GM19372 (cell line): Measurements from ENCODE around the gene KIF26A.

Experiments
- ATAC-seq: cut with Tn5 transposase; IDR thresholded peaks from one replicate; pipeline ENCODE4 v1.9.1; 2021; ENCODE audit warnings: mild to moderate bottlenecking, low read depth, moderate library complexity; ENCODE audit not compliant: unreplicated experiment

The KIF26A gene

DNA sequence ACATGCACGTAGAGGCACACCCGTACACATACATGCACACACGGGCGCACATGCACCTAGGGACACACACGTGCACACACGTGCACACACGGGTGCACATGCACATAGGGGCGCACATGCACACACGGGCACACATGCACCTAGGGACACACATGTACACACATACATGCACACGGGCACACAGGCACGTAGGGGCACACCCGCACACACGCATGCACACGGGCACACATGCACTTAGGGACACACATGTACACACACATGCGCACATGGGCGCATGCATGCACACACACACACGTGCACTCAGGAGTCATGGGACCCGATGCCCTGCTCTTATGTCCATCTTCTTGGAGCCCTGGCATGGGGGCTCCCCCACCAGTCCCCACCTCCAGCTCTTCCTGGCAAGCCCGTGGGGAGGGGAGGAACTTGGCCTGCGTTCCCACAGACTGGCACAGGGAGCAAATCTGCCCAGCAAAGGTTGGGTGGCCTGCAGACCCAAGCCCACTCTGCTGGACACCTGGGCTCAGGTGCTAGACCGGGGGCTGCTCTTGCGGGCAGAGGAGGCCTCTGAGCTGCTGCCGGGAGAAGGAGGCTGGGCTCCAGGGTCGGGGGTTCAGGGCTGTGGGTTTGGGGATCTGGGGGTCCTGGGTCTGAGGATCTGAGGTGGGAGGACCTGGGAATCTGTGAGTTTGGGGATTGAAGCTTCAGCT lies 51.4 kb downstream of the KIF26A start:
- no peak for ATAC-seq

DNA sequence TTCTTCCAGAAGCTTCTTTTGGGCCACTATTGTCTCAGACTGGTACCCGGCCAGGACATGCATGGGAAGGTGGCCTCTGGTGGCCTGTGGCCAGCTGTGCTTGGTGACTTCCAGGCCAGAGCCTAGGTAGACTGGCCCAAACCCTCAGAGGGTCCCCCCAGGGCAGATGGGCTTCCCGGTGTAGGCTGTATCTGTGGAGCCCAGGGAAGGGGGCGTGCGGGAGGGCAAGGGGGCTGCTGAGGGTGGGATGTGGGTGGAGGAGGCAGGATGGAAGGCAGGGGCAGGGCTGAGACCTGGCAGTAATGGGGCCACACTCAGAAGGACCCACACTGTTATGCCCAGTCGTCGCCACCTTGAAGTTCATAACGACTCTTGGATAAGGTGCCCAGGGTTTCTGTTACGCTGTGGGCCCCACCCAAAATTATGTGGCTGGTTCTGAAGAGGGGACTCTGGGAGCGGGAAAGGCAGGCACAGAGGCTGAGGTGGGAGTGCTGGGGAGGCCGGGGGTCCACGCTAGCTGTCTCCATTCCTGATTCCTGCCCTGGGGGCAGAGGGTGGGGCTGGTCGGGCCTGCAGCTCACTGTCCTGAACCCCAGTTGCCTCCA lies 52.1 kb downstream of the KIF26A start:
- ATAC-seq: no peak

DNA sequence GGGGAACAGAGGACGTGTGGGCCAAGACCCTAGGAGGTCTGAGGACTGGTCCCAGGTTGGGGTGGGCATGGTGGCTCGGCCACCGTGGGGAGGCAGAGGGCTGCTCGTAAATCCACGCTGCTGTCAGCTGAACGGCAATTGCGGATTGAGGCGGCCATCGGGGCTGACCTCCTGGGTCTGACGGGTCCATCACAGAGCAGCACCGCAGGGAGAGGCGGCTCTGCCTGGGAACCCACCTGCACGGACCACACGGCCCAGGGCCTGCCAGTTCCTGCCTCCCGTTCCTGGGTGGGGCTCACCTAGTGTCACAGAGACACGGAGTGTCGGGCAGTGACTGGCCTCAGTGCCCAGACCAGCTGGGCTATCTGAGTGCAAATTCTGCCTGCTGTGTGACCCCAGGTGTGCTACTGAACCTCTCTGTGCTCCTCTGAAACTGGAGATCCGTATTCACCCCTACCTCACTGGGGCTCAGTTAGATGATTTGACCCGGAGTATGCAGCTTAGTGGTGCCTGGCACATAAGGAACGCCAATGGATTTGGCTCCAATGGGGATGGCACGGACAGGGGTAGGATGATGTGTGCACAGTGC lies 53.1 kb downstream of the KIF26A start:
- no peak for ATAC-seq

DNA sequence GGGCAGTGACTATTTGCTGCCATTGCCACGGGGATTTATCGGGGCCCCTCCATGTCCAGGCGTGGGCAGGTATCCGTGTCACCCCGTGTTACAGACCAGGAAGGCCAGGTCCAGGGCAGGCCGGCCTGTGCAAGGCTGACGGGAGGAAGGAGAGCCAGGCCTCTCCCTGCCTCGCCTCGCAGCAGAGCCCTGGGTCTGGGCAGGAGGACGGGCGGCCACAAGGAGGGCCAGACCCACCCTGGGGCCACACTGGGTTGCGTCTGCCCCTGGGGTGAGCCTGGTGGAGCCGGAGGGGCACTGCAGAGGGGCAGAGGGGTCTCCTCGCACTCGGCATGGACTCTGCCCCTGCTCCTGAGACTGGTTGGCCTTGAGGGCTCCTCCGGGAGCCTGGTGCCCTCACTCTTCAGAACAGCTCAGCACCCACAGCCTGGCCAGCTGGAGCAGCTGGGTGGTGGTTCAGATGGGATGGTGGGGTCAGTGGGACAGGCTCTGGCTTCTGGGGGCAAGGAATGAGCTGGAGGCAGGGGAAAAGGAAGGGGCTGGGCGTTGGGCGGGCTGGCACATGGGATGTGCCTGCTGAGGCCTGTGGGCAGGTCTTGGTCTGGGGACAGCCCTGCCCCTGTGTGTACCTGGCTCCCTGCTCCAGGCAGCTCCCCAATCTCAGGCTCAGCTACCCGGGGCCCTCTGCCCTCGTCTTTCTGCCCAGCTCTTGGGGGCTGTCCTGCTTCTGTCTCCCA lies 53.9 kb downstream of the KIF26A start:
- no peak for ATAC-seq

DNA sequence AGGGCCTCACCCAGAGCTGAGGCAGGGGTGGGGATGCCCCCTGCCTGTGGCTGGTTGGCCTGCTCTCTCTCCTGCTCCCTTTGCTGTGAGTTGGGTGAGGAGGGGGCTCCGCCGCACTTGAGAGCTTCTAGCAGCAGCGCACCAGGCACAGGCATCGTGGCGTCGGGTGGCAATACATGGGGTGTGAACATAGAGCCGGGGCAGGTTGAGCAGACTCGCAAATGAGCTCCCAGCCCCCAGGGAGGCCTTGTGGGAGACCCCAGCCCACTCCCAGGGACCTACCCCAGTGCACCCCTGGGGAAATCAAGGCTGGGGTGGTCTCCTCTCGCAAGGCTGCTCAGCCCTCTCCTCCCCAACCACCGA lies 54.5 kb downstream of the KIF26A start:
- ATAC-seq: no peak

DNA sequence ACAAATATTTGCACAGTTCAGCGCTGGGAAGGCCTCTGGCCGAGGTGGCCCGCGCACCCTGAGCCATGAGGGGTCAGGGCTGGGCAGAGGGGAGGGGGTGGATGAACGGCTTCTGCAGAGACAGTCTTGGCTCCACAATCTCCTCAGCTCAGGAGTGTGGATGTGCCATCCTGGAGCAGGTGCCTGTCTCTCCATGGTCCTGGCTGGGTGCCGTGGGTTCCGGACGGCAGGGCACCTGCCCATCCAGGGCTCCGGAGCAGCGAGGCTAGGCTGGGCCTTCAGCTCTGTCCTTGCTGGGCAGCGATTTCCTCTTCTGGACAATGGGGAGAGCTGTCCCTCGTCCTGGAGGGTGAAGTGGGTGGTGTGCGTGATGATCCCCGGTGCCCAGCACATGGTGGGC lies 55.6 kb downstream of the KIF26A start:
- no peak for ATAC-seq

DNA sequence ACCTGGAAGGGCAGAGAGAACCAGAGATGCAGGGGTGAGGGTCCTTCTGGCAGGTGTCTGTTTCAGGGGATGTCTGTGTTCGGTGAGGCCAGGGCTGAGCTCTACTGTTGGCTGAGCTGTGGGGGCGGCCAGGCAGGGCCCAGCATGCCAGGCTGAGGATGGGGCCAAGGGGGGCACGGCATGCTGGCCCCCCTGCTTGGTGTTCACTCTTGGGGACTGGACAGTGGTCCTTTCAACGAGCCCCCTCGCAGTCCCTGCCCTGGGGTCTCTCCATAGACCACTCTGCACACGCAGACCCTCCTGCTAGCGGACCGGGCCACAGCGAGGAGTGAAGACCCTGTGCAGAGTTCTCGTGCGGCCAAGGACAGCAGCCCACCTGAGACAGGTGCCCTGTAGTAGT lies 56.3 kb downstream of the KIF26A start:
- ATAC-seq: no peak

DNA sequence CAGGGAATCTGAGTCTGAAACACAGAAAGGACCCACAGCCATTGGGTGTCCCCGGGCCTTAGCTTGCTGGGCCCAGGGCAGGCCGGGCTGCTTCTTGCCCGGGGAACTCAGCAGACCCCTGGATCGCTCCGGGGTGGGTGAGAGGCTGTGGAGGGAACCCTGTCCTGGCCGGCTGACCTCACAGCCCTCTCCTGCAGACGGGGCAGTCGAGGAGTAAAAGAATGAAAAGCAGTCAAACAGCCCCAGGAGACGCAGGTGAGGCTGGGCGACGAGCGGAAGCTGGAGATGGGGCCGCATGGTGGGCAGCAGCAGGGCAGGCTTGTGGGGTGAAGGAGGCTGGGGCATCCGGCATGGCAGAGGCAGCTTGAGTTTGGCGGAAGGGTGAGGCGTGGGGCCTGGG lies 57.0 kb downstream of the KIF26A start:
- no peak for ATAC-seq

DNA sequence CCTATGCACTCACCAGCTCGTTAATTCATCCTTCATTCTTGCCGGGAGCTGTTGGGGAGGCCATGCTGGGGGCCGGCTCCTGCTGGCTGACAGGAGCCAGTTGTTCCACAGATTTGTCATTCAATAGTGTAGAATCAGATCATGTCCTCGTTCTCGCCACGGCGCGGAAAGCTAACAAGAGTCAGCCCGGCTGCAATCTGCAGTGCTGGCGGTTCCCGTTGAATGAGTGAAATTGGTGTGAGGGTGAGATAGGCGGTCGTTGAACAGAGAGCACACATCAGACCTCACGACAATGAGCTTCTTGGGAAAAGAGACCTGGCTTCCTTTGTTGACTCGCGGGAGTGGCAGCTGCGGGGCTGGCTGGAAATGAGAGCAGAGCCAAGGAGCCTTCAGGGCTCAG lies 57.5 kb downstream of the KIF26A start:
- ATAC-seq: no peak

DNA sequence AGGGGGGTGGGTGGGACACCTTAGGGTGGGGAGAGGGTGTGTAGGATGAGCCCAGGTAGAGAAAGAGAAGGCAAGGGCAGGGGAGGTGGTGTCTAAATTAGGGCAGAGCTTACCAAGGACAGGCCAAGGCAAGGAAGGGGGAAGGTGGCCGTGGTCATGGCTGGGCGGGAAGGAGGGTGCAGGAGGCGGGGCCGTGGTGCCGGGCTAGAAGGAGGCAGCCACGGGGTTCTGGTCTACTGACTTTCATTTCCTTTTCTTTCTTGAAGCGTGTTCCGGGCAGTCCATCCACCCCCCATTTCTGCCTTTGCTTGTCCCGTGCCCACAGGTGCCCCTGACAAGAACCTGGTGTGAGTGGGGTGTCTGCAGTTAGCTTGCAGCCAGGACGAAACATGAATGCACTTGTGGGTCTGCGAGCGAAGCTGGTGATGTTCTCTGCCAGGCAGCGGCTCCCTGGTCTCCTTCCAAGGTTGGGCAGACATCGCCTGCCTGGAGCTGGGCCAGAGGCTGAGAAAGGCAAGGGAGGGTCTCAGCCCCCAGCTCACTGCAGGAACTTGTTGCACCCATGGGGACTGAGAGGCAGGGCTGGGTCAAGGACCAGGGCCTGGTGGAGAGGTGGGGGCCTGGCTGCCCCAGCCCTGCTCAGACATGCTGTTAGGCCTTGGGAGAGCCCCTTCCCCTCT lies 58.2 kb downstream of the KIF26A start:
- no peak for ATAC-seq

DNA sequence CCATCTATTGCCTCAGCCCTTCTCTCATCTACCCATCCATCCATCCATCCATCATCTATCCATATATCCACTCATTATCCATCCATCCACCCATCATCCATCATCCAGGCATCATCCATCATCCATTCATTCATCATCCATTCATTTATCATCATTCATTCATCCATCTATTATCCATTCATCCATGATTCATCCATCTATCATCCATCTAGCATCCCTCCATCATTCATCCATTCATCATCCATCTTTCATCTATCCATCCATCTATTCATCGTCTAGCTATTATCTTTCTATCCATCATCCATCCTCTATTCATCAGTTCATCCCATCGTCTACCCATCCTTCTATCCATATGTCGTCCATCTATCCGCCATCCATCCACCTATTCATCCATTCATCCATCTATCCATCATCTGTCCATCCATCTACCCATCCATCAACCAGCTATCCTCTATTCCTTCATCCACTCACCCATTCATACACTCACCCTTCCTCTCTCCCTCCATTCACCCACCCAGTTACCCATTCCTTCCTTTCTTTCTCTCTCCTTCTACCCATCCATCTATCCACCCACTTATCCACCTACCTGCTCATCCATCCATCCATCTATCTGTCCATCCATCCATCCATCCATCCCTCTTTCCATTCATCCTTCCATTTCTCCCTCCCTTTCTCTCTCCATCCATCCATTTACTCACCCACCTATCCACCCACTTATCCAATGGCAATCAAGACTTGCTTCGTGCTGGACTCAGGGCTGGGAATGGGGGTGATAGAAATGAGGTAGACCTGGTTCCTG lies 59.3 kb downstream of the KIF26A start:
- no peak for ATAC-seq

DNA sequence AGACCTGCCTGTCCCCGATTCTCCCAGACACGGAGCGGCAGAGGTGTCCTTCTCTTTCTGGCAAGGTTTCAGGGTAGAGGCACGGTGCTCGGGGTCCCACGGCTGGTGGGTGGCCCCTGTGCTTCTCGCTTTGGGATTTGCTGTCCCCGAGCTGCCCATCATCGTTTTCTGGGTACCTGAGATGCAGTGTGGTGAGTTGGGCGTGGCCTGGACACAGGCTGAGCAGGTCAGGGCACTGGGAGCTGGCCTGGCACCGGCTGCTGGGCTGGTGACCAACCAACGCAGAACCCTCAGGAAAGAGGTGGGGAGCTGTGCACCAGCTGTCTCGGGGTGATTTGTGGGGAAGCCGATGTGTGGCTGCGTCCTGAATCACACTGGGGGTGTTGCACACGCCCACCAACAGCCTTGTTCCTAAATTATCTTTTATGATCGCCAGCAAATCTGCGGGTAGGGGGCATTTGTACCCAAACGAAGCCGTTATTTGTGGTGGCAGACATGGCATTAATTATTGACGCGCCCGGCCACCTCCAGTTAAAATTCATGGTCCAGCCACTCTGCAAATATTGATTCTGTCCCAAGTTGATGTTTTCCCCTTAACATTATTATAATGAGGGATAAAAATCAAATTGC lies 61.0 kb downstream of the KIF26A start:
- ATAC-seq: no peak

DNA sequence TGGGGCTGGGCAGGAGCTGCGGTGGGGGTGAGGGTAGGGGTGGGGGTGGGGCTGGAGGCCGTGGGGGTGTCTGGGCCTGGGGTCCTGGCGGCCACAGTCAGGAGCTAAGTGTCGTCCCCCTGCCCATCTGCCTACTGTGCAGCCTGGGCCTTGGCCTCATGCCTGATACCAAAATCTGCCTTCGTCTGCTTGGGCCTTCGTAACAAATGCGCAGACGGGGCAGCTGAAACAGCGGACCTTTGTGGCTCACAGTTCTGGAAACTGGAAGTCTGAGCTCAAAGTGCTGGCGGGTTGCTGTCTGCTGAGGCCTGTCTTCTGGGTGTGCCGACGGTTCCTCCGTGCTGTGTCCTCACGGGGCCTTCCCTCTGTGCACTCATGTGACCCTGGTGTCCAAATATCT lies 61.7 kb downstream of the KIF26A start:
- ATAC-seq: no peak

DNA sequence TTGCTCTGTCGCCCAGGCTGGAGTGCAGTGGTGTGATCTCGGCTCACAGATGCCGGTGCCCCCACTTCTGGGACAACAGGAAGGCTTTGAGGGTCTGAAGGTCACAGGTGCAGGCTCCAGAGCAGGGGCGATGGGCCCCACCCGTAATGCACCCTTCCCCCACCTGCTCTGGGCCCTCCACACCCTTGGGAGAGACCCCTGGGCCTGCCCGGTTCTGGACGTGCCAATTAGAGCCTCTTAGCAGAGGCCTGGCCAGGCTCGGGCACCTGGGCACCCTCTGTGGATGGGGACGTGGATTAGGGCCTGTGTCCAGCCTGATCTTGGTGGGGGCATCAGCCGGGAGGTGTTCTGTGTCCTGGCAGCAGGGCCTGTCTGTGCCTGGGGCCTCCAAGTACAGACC lies 62.2 kb downstream of the KIF26A start:
- ATAC-seq: no peak

DNA sequence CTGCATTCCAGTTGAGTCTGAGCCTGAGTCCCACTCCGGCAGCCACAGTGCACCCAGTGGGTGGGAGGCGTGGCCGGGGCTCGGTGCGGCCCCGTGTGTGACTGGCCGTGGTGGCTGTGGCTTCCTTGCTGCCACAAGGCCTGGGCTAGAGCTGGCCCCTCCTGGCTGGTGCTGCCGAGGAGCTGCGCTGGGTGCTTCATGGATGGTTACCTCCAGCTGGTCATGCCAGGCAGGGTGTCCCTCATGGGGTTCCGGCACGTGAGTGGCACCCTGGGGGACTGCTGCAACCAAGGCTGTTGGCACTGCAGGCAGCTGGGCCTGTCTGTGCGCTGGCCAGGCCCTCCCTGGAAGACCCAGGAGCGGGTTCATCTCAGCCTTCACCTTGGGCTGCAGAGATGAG lies 62.7 kb downstream of the KIF26A start:
- no peak for ATAC-seq

DNA sequence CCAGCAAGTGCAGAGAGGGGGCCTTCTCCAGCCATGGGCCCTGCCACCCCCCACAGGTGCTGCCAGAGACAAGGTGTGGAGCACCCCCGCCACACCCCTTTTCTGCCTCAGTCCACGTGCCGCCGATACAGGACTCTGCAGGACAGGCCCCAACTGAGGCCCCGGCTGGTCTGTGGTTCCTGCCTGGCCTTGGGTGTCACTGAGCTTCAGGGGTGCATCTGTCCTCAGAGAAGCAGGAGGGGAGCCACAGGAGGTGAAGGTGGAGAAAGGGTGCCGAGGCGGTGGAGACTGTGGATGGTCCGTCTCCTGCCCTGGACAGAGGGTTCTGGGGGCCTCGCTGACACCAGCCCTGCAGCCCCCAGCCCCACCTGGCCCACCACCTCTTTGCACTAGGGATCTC lies 63.1 kb downstream of the KIF26A start:
- no peak for ATAC-seq

DNA sequence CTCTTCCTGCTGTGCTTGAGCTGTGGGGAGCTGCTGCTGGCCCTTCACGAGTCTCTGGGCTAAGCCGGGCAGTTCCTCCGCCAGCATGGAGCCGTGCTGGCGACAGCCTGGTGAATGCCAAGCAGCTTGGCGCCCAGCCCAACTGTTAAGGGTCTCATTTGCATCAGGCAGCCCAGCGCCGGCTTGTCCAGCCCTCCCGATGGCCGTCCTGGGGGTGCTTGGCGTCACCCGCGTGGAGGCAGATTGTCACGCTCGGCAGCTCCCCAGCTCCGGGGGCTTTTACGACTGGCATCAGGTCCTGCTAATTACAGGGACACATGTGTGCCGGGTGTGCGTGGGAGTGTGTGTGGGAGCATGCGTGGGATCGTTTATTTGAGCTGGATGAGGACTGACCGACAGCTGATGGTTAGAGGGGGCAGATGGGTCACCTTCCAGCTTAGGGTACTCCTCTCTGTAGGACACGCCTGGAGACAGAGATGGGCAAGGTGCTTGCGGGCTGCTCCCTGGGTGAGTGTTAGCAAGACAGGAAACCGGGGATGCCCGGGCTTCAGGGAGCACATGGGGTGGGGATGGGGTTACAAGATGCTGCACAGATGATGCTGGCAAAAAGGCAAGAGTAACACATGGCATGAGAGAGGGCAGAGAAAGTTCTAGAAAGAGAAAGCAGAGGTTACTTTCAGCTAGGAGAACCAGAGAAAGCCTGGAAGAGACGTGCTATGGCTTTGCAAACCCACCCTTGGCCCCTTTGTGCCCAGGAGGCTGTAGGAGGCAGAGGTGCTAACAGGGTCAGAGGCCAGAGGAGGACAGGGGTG lies 64.1 kb downstream of the KIF26A start:
- no peak for ATAC-seq

DNA sequence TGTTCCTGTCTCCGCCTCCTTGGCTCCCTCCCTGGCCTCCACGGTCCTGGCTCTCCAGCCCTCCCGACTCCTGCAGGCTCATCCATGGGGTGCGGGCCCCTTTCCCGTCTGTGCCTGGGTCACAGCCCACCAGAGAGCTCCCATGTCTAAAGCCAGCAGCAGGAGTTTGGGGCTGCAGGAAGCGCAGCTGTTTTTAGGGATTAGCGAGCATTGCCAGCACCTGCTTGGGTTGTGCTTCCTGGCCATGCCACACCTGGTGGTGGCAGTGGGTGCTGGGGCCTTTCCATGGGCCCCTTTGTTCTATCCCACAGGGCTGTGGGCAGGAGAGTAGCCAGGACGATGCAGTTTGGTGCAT lies 64.7 kb downstream of the KIF26A start:
- ATAC-seq: no peak

DNA sequence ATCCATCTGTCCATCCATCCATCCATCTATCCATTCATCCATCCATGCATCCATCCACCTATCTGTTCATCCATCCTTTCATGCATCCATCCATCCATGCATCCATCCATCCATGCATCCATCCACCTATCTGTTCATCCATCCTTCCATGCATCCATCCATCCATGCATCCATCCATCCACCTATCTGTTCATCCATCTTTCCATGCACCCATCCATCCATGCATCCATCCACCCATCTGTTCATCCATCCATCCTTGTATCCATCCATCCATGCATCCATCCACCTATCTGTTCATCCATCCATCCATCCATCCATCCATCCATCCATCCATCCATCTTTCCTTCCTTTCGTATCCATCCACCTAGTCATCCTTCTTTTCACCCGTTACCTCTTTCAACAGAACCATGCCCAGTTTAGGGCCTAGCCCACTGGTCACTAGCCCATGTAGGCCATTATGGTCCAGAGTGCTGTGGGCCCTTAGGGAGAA lies 66.3 kb downstream of the KIF26A start:
- ATAC-seq: no peak
